ENCODE measurements around the gene TADA3.

DNA sequence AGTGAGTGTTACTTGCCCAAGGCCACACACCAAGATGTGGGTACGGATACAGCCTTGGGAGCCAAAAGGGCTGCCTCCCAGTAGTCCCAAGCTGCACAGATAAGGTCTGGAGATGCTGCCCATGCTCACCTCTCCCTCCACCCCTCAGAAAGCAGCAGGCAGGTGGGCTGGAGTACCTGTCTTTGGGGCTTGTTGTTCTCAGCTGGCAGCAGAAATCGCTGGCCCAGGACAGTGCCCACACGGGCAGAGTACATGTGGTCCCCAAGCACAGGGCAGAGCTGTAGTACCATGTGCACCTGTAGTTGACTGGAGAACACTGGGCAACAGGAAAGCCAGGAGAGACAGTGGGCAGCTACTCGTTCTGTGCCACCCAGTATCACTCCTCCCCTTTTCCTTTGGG lies 46.6 kb upstream of the TADA3 start:
- TF ChIP-seq SUZ12 (IDR thresholded peaks at IDR 0.05; ENCODE audit: extremely low read depth, insufficient read depth, insufficient read length) (no peak), YY1 (IDR thresholded peaks at IDR 0.05; ENCODE audit: insufficient read depth, insufficient read length) (no peak)
